WTC11 (cell line): ENCODE measurements around the gene LDLRAD4. TPM values are rescaled to one million over a fixed set of nuclear protein-coding genes. Genes with fewer than 3 reads are reported as not detected.

Experiments used
- ATAC-seq: fragments of 200-7000 bp; cut with Tn5 transposase; 2 replicates; pipeline ENCODE4 v1.10.0; 2021; ENCODE audit warnings: mild to moderate bottlenecking, moderate library complexity
- CTCF ChIA-PET: fragments of 300-600 bp; sonication (Branson Sonifier 250); formaldehyde crosslinking; loops from one replicate; lab custom pipeline; 2021; ENCODE audit warnings: antibody characterized with exemption; lab: Charles Lee
- POLR2A ChIA-PET: fragments of 350-600 bp; sonication (Branson Sonifier 250); formaldehyde crosslinking; loops from one replicate; lab custom pipeline; 2021; ENCODE audit warnings: antibody characterized with exemption; lab: Charles Lee
- DNase-seq: peaks from one replicate; pipeline ENCODE4 v3.0.0; 2021; ENCODE audit warnings: low spot score
- H3K27ac Mint-ChIP-seq: 2 replicates; pipeline ENCODE4 v1.8.0; 2021; ENCODE audit warnings: mixed read lengths
- H3K27me3 Mint-ChIP-seq: 2 replicates; pipeline ENCODE4 v1.8.0; 2021; ENCODE audit warnings: low read depth, mild to moderate bottlenecking, moderate library complexity, mixed read lengths
- H3K36me3 Mint-ChIP-seq: 2 replicates; pipeline ENCODE4 v1.8.0; 2021; ENCODE audit warnings: mixed read lengths
- H3K4me1 Mint-ChIP-seq: 2 replicates; pipeline ENCODE4 v1.8.0; 2022; ENCODE audit warnings: mixed read lengths
- H3K4me3 Mint-ChIP-seq: 2 replicates; pipeline ENCODE4 v1.8.0; 2021; ENCODE audit warnings: mild to moderate bottlenecking, moderate library complexity, mixed read lengths
- H3K9me3 Mint-ChIP-seq: 2 replicates; pipeline ENCODE4 v1.8.0; 2021; ENCODE audit warnings: mixed read lengths
- ATF1 ChIP-seq: sonication (generic); formaldehyde crosslinking; IDR thresholded peaks from 2 replicates; pipeline ENCODE4 v1.8.1; 2023; ENCODE audit warnings: mild to moderate bottlenecking, moderate library complexity, missing genetic modification reagents
- CREB1 ChIP-seq: sonication (generic); formaldehyde crosslinking; IDR thresholded peaks from 2 replicates; pipeline ENCODE4 v1.8.0; 2023; ENCODE audit warnings: mild to moderate bottlenecking, missing genetic modification reagents
- CREM ChIP-seq: sonication (generic); formaldehyde crosslinking; IDR thresholded peaks from 2 replicates; pipeline ENCODE4 v1.8.1; 2022; ENCODE audit warnings: mild to moderate bottlenecking, missing genetic modification reagents, moderate library complexity
- ELF4 ChIP-seq: sonication (generic); formaldehyde crosslinking; IDR thresholded peaks from 2 replicates; pipeline ENCODE4 v1.8.1; 2022; ENCODE audit warnings: low read depth, mild to moderate bottlenecking, moderate library complexity, missing genetic modification reagents
- FOXK1 ChIP-seq: sonication (generic); formaldehyde crosslinking; IDR thresholded peaks from 2 replicates; pipeline ENCODE4 v1.8.0; 2022; ENCODE audit warnings: mild to moderate bottlenecking, moderate library complexity, missing genetic modification reagents
- GABPB1 ChIP-seq: sonication (generic); formaldehyde crosslinking; IDR thresholded peaks from 2 replicates; pipeline ENCODE4 v1.8.1; 2023; ENCODE audit warnings: mild to moderate bottlenecking, missing genetic modification reagents
- GTF2I ChIP-seq: fragments of 250-450 bp; sonication (Bioruptor Pico); conservative IDR thresholded peaks from 2 replicates; pipeline ENCODE4 v1.4.0; 2021; ENCODE audit warnings: mild to moderate bottlenecking
- HMGA2 ChIP-seq: fragments of 250-450 bp; sonication (Bioruptor Pico); IDR thresholded peaks from 2 replicates; pipeline ENCODE4 v1.4.0; 2021; ENCODE audit warnings: mild to moderate bottlenecking, moderate library complexity
- IRF2 ChIP-seq: sonication (generic); formaldehyde crosslinking; IDR thresholded peaks from 2 replicates; pipeline ENCODE4 v1.8.0; 2022; ENCODE audit warnings: low read depth, missing genetic modification reagents, borderline replicate concordance
- MXD4 ChIP-seq: fragments of 250-450 bp; sonication (Bioruptor Pico); IDR thresholded peaks from 2 replicates; pipeline ENCODE4 v1.8.0; 2021; ENCODE audit warnings: mild to moderate bottlenecking, moderate library complexity, borderline replicate concordance
- NFYB ChIP-seq: sonication (generic); formaldehyde crosslinking; conservative IDR thresholded peaks from 2 replicates; pipeline ENCODE4 v1.8.0; 2022; ENCODE audit warnings: low read depth, missing genetic modification reagents
- OVOL2 ChIP-seq: fragments of 250-450 bp; sonication (Bioruptor Pico); IDR thresholded peaks from 2 replicates; pipeline ENCODE4 v1.9.0; 2021; ENCODE audit warnings: mild to moderate bottlenecking, borderline replicate concordance
- SMAD3 ChIP-seq: sonication (generic); formaldehyde crosslinking; IDR thresholded peaks from 2 replicates; pipeline ENCODE4 v1.8.0; 2022; ENCODE audit warnings: missing genetic modification reagents, mild to moderate bottlenecking, borderline replicate concordance
- SOX15 ChIP-seq: fragments of 250-450 bp; sonication (Bioruptor Pico); IDR thresholded peaks from 2 replicates; pipeline ENCODE4 v1.9.0; 2021; ENCODE audit warnings: mild to moderate bottlenecking
- SP1 ChIP-seq: sonication (generic); formaldehyde crosslinking; conservative IDR thresholded peaks from 2 replicates; pipeline ENCODE4 v1.8.1; 2022; ENCODE audit warnings: missing genetic modification reagents
- TP53 ChIP-seq: sonication (generic); formaldehyde crosslinking; IDR thresholded peaks from 2 replicates; pipeline ENCODE4 v1.8.1; 2023; ENCODE audit warnings: mild to moderate bottlenecking, missing genetic modification reagents
- USF1 ChIP-seq: sonication (generic); formaldehyde crosslinking; IDR thresholded peaks from 2 replicates; pipeline ENCODE4 v1.8.0; 2022; ENCODE audit warnings: mild to moderate bottlenecking, missing genetic modification reagents
- ZNF121 ChIP-seq: sonication (generic); formaldehyde crosslinking; IDR thresholded peaks from 2 replicates; pipeline ENCODE4 v1.8.0; 2023; ENCODE audit warnings: missing genetic modification reagents
- ZNF138 ChIP-seq: sonication (generic); formaldehyde crosslinking; conservative IDR thresholded peaks from 2 replicates; pipeline ENCODE4 v1.8.1; 2022; ENCODE audit warnings: mild to moderate bottlenecking, moderate library complexity, missing genetic modification reagents
- ZNF232 ChIP-seq: sonication (generic); formaldehyde crosslinking; IDR thresholded peaks from 2 replicates; pipeline ENCODE4 v1.8.0; 2022; ENCODE audit warnings: mild to moderate bottlenecking, missing genetic modification reagents
- ZNF263 ChIP-seq: sonication (generic); formaldehyde crosslinking; IDR thresholded peaks from 2 replicates; pipeline ENCODE4 v1.8.1; 2022; ENCODE audit warnings: low read depth, mild to moderate bottlenecking, moderate library complexity, missing genetic modification reagents
- ZNF416 ChIP-seq: fragments of 250-450 bp; sonication (Bioruptor Pico); IDR thresholded peaks from 2 replicates; pipeline ENCODE4 v1.9.0; 2021; ENCODE audit warnings: mild to moderate bottlenecking, inconsistent platforms
- ZNF532 ChIP-seq: fragments of 250-450 bp; sonication (Bioruptor Pico); IDR thresholded peaks from 2 replicates; pipeline ENCODE4 v1.9.0; 2021; ENCODE audit warnings: mild to moderate bottlenecking, borderline replicate concordance
- total RNA-seq: library from RNA; stranded (reverse); gene quantifications from 3 replicates; pipeline ENCODE4 v1.2.3, GENCODE V29; 2021

The LDLRAD4 gene
- total RNA-seq, 1 experiment from 2014 or later, result 6.2 TPM

- no peak overlapping the region for H3K4me3 Mint-ChIP-seq
- no peaks in the 10 kb centered on the region for H3K36me3 Mint-ChIP-seq
- H3K4me1 Mint-ChIP-seq, result peaks cover 17% of the 10 kb centered on the region
- TF ChIP-seq SP1 (CRISPR knock-in tag) (no peak), FOXK1 (CRISPR knock-in tag) (no peak), IRF2 (no peak), ZNF416 (no peak), USF1 (CRISPR knock-in tag) (no peak), GABPB1 (CRISPR knock-in tag) (no peak), ELF4 (CRISPR knock-in tag) (no peak), SOX15 (CRISPR knock-in tag) (no peak), SMAD3 (CRISPR knock-in tag) (no peak), MXD4 (CRISPR knock-in tag) (no peak), ZNF263 (no peak), TP53 (CRISPR knock-in tag) (no peak), ZNF121 (CRISPR knock-in tag) (no peak), GTF2I (no peak), ZNF532 (no peak), CREM (no peak), HMGA2 (no peak)
- CTCF ChIA-PET, result interaction anchor here (1.0 kb wide), 1 partner anchor 22 kb away, joined by 3 read pairs; no protein-coding TSS in a partner anchor
- H3K27me3 Mint-ChIP-seq, result no peaks in the 10 kb centered on the region
- POLR2A ChIA-PET, result no interaction called here
- ATAC-seq, result no peak
- H3K9me3 Mint-ChIP-seq, result no peaks in the 10 kb centered on the region
- no peak for DNase-seq
- H3K27ac Mint-ChIP-seq, result no peak overlapping the region
Measured at GRCh38 chr18:13658436-13659204, 440.1 kb downstream of the LDLRAD4 start.

GRCh38 chr18:13660510-13660909 is 441.9 kb downstream of the LDLRAD4 start:
- Mint-ChIP-seq H3K27ac (no peak overlapping the region), H3K4me3 (no peak overlapping the region)
- CTCF ChIA-PET, result no interaction called here

GRCh38 chr18:13661051-13661778 is 442.7 kb downstream of the LDLRAD4 start:
- Mint-ChIP-seq H3K36me3 (peaks cover 5% of the 10 kb centered on the region; the same call in 1 of the 2 replicates), H3K27ac (no peak overlapping the region), H3K4me3 (no peak overlapping the region), H3K4me1 (peaks cover 9% of the 10 kb centered on the region), H3K27me3 (no peaks in the 10 kb centered on the region), H3K9me3 (no peaks in the 10 kb centered on the region)
- TF ChIP-seq ZNF232 (CRISPR knock-in tag), result no peak
- TF ChIP-seq GABPB1 (CRISPR knock-in tag), result no peak
- no peak for TF ChIP-seq OVOL2 (CRISPR knock-in tag)
- no peak for TF ChIP-seq CREB1 (CRISPR knock-in tag)
- no peak for TF ChIP-seq NFYB (CRISPR knock-in tag)
- no peak for TF ChIP-seq ZNF138 (CRISPR knock-in tag)
- TF ChIP-seq TP53 (CRISPR knock-in tag), result no peak
- no peak for DNase-seq
- ChIA-PET CTCF (no interaction called here), POLR2A (no interaction called here)
- ATAC-seq, result no peak

More at GRCh38 chr18:13660510-13660909, 441.9 kb downstream of the LDLRAD4 start:
- Mint-ChIP-seq H3K9me3 (no peaks in the 10 kb centered on the region), H3K4me1 (peaks cover 9% of the 10 kb centered on the region), H3K27me3 (no peaks in the 10 kb centered on the region), H3K36me3 (peaks cover 5% of the 10 kb centered on the region; the same call in 1 of the 2 replicates)
- POLR2A ChIA-PET, result no interaction called here
- no peak for DNase-seq
- ATAC-seq, result no peak
- TF ChIP-seq MXD4 (CRISPR knock-in tag) (no peak), ATF1 (CRISPR knock-in tag) (no peak)
